Effector memory CD8-positive, alpha-beta T cell (primary cell): ENCODE results near the gene GJD4.

Experiments
- ATAC-seq: fragments of 150-1000 bp; cut with Tn5 transposase; replicated peaks from 2 replicates; pipeline ENCODE4 v1.10.0; 2021; ENCODE audit warnings: mild to moderate bottlenecking, moderate library complexity
- DNase-seq, 3 experiments: peaks; one replicate each; pipeline ENCODE4 v3.0.0; 2021
- H3K27ac Mint-ChIP-seq, 2 donors: one replicate each; pipeline ENCODE4 v1.8.0; 2022; ENCODE audit warnings: mild to moderate bottlenecking in 2 of 2, mixed read lengths in 2 of 2, moderate library complexity in 2 of 2
- H3K27me3 Mint-ChIP-seq, 2 donors: one replicate each; pipeline ENCODE4 v1.8.0; 2022; ENCODE audit warnings: mixed read lengths in 2 of 2
- H3K36me3 Mint-ChIP-seq: one replicate; pipeline ENCODE4 v1.8.0; 2022; ENCODE audit warnings: mild to moderate bottlenecking, moderate library complexity, mixed read lengths; ENCODE audit not compliant: insufficient read depth
- H3K4me1 Mint-ChIP-seq, 2 donors: one replicate each; pipeline ENCODE4 v1.8.0; 2022; ENCODE audit warnings: low read depth in 2 of 2, mixed read lengths in 2 of 2
- H3K4me3 Mint-ChIP-seq, 2 donors: one replicate each; pipeline ENCODE4 v1.8.0; 2022; ENCODE audit warnings: mild to moderate bottlenecking in 2 of 2, mixed read lengths in 2 of 2, moderate library complexity in 2 of 2
- H3K9me3 Mint-ChIP-seq, 2 donors: one replicate each; pipeline ENCODE4 v1.8.0; 2022; ENCODE audit warnings: mixed read lengths in 2 of 2

The GJD4 gene

GRCh38 chr10:35569836-35570235 is 35.3 kb upstream of the GJD4 start:
- Mint-ChIP-seq H3K4me1 (no peaks in the 10 kb centered on the region), H3K27me3 (no peaks in the 10 kb centered on the region), H3K27ac (no peak overlapping the region), H3K36me3 (peaks cover 54% of the 10 kb centered on the region), H3K4me3 (no peak overlapping the region), H3K9me3 (no peaks in the 10 kb centered on the region)
- ATAC-seq, result no peak
- no peak for DNase-seq

- H3K27ac Mint-ChIP-seq, result no peak overlapping the region
- DNase-seq (no peak), ATAC-seq (no peak)
- H3K27me3 Mint-ChIP-seq, result no peaks in the 10 kb centered on the region
- no peak overlapping the region for H3K4me3 Mint-ChIP-seq
- H3K4me1 Mint-ChIP-seq, result no peaks in the 10 kb centered on the region
- no peaks in the 10 kb centered on the region for H3K9me3 Mint-ChIP-seq
- peaks cover 50% of the 10 kb centered on the region for H3K36me3 Mint-ChIP-seq
Measured at GRCh38 chr10:35570397-35570796, 34.7 kb upstream of the GJD4 start.

GRCh38 chr10:35572583-35572982 is 32.6 kb upstream of the GJD4 start:
- Mint-ChIP-seq H3K27me3 (no peaks in the 10 kb centered on the region), H3K4me1 (no peaks in the 10 kb centered on the region), H3K27ac (no peak overlapping the region), H3K4me3 (no peak overlapping the region), H3K36me3 (peaks cover 30% of the 10 kb centered on the region), H3K9me3 (no peaks in the 10 kb centered on the region)
- no peak for ATAC-seq
- no peak for DNase-seq

- Mint-ChIP-seq H3K27ac (peak overlapping the region in 1 of 2 donors; percentile 39), H3K4me1 (no peaks in the 10 kb centered on the region), H3K9me3 (no peaks in the 10 kb centered on the region), H3K4me3 (no peak overlapping the region), H3K36me3 (peaks cover 18% of the 10 kb centered on the region), H3K27me3 (no peaks in the 10 kb centered on the region)
- no peak for ATAC-seq
- no peak for DNase-seq
Measured at GRCh38 chr10:35573796-35574195, 31.3 kb upstream of the GJD4 start.

GRCh38 chr10:35574924-35575352 is 30.2 kb upstream of the GJD4 start:
- ATAC-seq (no peak), DNase-seq (no peak)
- no peaks in the 10 kb centered on the region for H3K27me3 Mint-ChIP-seq
- peaks cover 11% of the 10 kb centered on the region for H3K36me3 Mint-ChIP-seq
- no peaks in the 10 kb centered on the region for H3K4me1 Mint-ChIP-seq
- no peaks in the 10 kb centered on the region for H3K9me3 Mint-ChIP-seq
- H3K4me3 Mint-ChIP-seq, result no peak overlapping the region
- H3K27ac Mint-ChIP-seq, result no peak overlapping the region

GRCh38 chr10:35575640-35576039 is 29.5 kb upstream of the GJD4 start:
- Mint-ChIP-seq H3K27me3 (no peaks in the 10 kb centered on the region), H3K4me3 (no peak overlapping the region), H3K27ac (no peak overlapping the region), H3K4me1 (no peaks in the 10 kb centered on the region), H3K9me3 (no peaks in the 10 kb centered on the region), H3K36me3 (peaks cover 11% of the 10 kb centered on the region)
- DNase-seq, result no peak
- no peak for ATAC-seq

- Mint-ChIP-seq H3K27ac (no peak overlapping the region), H3K27me3 (no peaks in the 10 kb centered on the region), H3K36me3 (peaks cover 9% of the 10 kb centered on the region), H3K4me3 (no peak overlapping the region), H3K9me3 (no peaks in the 10 kb centered on the region), H3K4me1 (no peaks in the 10 kb centered on the region)
- ATAC-seq (no peak), DNase-seq (no peak)
Measured at GRCh38 chr10:35576730-35577129, 28.4 kb upstream of the GJD4 start.

GRCh38 chr10:35577926-35578617 is 27.1 kb upstream of the GJD4 start:
- ATAC-seq, result no peak
- H3K36me3 Mint-ChIP-seq, result peaks cover 6% of the 10 kb centered on the region
- no peak overlapping the region for H3K27ac Mint-ChIP-seq
- DNase-seq, result no peak
- no peaks in the 10 kb centered on the region for H3K4me1 Mint-ChIP-seq
- H3K4me3 Mint-ChIP-seq, result peak overlapping the region in 1 of 2 donors; percentile 19
- H3K9me3 Mint-ChIP-seq, result no peaks in the 10 kb centered on the region
- H3K27me3 Mint-ChIP-seq, result no peaks in the 10 kb centered on the region

GRCh38 chr10:35578618-35578956 is 26.6 kb upstream of the GJD4 start:
- H3K4me1 Mint-ChIP-seq, result no peaks in the 10 kb centered on the region
- no peaks in the 10 kb centered on the region for H3K27me3 Mint-ChIP-seq
- DNase-seq (no peak), ATAC-seq (no peak)
- no peak overlapping the region for H3K27ac Mint-ChIP-seq
- peaks cover 2% of the 10 kb centered on the region for H3K36me3 Mint-ChIP-seq
- H3K9me3 Mint-ChIP-seq, result no peaks in the 10 kb centered on the region
- H3K4me3 Mint-ChIP-seq, result peak overlapping the region in 1 of 2 donors; percentile 19

- Mint-ChIP-seq H3K4me3 (no peak overlapping the region), H3K4me1 (no peaks in the 10 kb centered on the region), H3K27ac (no peak overlapping the region), H3K27me3 (peaks cover 0 to 2% of the 10 kb centered on the region in 2 donors), H3K36me3 (peaks cover 2% of the 10 kb centered on the region), H3K9me3 (no peaks in the 10 kb centered on the region)
- DNase-seq (no peak), ATAC-seq (no peak)
Measured at GRCh38 chr10:35579116-35579515, 26.0 kb upstream of the GJD4 start.

GRCh38 chr10:35579726-35580422 is 25.3 kb upstream of the GJD4 start:
- Mint-ChIP-seq H3K9me3 (no peaks in the 10 kb centered on the region), H3K4me3 (no peak overlapping the region), H3K27ac (no peak overlapping the region), H3K4me1 (no peaks in the 10 kb centered on the region), H3K36me3 (peaks cover 2% of the 10 kb centered on the region), H3K27me3 (peaks cover 0 to 10% of the 10 kb centered on the region in 2 donors)
- no peak for DNase-seq
- ATAC-seq, result no peak

GRCh38 chr10:35580423-35580770 is 24.7 kb upstream of the GJD4 start:
- no peaks in the 10 kb centered on the region for H3K4me1 Mint-ChIP-seq
- no peak overlapping the region for H3K27ac Mint-ChIP-seq

GRCh38 chr10:35581655-35582054 is 23.5 kb upstream of the GJD4 start:
- H3K36me3 Mint-ChIP-seq, result peaks cover 2% of the 10 kb centered on the region
- H3K9me3 Mint-ChIP-seq, result no peaks in the 10 kb centered on the region
- no peak for ATAC-seq
- DNase-seq, result no peak
- H3K27me3 Mint-ChIP-seq, result peaks cover 10 to 28% of the 10 kb centered on the region in 2 donors
- H3K4me3 Mint-ChIP-seq, result no peak overlapping the region
- H3K27ac Mint-ChIP-seq, result no peak overlapping the region
- no peaks in the 10 kb centered on the region for H3K4me1 Mint-ChIP-seq

More at GRCh38 chr10:35580423-35580770, 24.7 kb upstream of the GJD4 start:
- H3K9me3 Mint-ChIP-seq, result no peaks in the 10 kb centered on the region
- DNase-seq (no peak), ATAC-seq (no peak)
- H3K36me3 Mint-ChIP-seq, result peaks cover 2% of the 10 kb centered on the region
- peaks cover 4 to 15% of the 10 kb centered on the region in 2 donors for H3K27me3 Mint-ChIP-seq
- no peak overlapping the region for H3K4me3 Mint-ChIP-seq

- Mint-ChIP-seq H3K27ac (no peak overlapping the region), H3K27me3 (peaks cover 23 to 50% of the 10 kb centered on the region in 2 donors), H3K4me1 (no peaks in the 10 kb centered on the region), H3K4me3 (no peak overlapping the region), H3K36me3 (no peaks in the 10 kb centered on the region), H3K9me3 (no peaks in the 10 kb centered on the region)
- ATAC-seq (no peak), DNase-seq (no peak)
Measured at GRCh38 chr10:35584946-35585345, 20.2 kb upstream of the GJD4 start.
